Ovary (tissue), 3 donors: ENCODE data around the gene TSC22D2.

Experiments
- EP300 ChIP-seq: sonication (generic); formaldehyde crosslinking; IDR thresholded peaks from one replicate; pipeline ENCODE4 v1.6.1; 2017; ENCODE audit warnings: antibody characterized with exemption
- POLR2A ChIP-seq: fragments of 450-650 bp; IDR thresholded peaks from one replicate; pipeline ENCODE4 v1.6.1; 2017; ENCODE audit warnings: antibody characterized with exemption, mild to moderate bottlenecking, moderate library complexity
- TF ChIP-seq, protein P1 (sequence below), 3 donors: fragments of 450-650 bp in 2 of 3; fragments of 200-600 bp in 1 of 3; IDR thresholded peaks; one replicate each; pipeline versions ENCODE4 v1.5.1 to v1.8.0; 2016 to 2022; ENCODE audit warnings: antibody characterized with exemption in 3 of 3, mild to moderate bottlenecking in 1 of 3
- donor health status: DM: no; HTN: no; CAD: no.

DNA sequence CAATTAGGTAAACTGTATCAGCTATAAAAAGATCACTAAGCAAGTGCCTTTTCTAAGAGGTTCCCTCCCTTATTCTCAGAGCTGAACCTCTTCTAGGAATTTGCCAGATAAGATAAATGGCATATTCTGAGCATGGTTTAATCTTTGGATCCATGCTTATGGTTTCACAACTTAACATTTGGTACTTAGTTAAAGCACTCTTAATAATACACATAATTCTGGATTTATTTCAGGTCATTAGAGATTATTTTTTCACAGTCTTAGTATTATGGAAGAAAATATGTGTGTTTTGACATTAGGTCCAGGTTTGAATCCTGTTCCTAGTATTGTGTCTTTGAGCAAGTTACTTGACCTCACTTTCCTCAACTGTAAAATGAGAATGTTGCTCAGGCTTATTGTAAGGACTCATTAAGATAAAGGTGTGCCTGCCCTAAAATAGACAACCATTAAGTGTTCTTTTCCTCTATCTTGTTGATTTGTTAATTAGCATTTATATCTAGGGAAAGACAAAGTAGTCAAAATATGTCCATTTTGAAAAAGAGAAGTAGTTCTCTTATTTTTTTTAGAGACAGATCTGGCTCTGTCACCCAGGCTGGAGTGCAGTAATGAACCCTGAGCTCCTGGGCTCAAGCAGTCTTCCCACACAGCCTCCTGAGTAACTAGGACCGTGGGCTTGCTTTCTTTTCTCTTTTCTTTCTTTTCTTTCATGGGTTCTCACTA lies 43.4 kb downstream of the TSC22D2 start:
- TF ChIP-seq, protein P1, sequence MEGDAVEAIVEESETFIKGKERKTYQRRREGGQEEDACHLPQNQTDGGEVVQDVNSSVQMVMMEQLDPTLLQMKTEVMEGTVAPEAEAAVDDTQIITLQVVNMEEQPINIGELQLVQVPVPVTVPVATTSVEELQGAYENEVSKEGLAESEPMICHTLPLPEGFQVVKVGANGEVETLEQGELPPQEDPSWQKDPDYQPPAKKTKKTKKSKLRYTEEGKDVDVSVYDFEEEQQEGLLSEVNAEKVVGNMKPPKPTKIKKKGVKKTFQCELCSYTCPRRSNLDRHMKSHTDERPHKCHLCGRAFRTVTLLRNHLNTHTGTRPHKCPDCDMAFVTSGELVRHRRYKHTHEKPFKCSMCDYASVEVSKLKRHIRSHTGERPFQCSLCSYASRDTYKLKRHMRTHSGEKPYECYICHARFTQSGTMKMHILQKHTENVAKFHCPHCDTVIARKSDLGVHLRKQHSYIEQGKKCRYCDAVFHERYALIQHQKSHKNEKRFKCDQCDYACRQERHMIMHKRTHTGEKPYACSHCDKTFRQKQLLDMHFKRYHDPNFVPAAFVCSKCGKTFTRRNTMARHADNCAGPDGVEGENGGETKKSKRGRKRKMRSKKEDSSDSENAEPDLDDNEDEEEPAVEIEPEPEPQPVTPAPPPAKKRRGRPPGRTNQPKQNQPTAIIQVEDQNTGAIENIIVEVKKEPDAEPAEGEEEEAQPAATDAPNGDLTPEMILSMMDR (IDR thresholded peaks at IDR 0.05): no peak
- no peak for TF ChIP-seq EP300
- TF ChIP-seq POLR2A: no peak
